Uterus (tissue), 4 donors: ENCODE measurements around the gene LAMB4. TPM values are rescaled to one million over a fixed set of nuclear protein-coding genes. Genes with fewer than 3 reads are reported as not detected.

Source experiments
- DNase-seq, 2 donors: peaks; one replicate each; pipeline ENCODE4 v3.0.0-alpha.2; 2019 to 2020
- H3K27ac ChIP-seq, 2 donors: fragments of 200-600 bp; sonication (generic); 1 replicate in 1 of 2; 2 replicates in 1 of 2; pipeline ENCODE4 v1.5.1; 2016 to 2018
- H3K27me3 ChIP-seq, 2 donors: fragments of 200-600 bp; sonication (generic); one replicate each; pipeline ENCODE4 v1.5.1; 2018 to 2019; ENCODE audit warnings: control low read depth in 1 of 2
- H3K36me3 ChIP-seq, 2 donors: fragments of 200-600 bp; sonication (generic); one replicate each; pipeline ENCODE4 v1.5.1; 2019; ENCODE audit warnings: control low read depth in 1 of 2
- H3K4me1 ChIP-seq, 2 donors: fragments of 200-600 bp; sonication (generic); one replicate each; pipeline ENCODE4 v1.5.1; 2018 to 2019; ENCODE audit warnings: control low read depth in 1 of 2
- H3K4me3 ChIP-seq, 2 donors: fragments of 200-600 bp; sonication (generic); 1 replicate in 1 of 2; 2 replicates in 1 of 2; pipeline ENCODE4 v1.5.1; 2018 to 2019; ENCODE audit warnings: mild to moderate bottlenecking in 1 of 2
- H3K9me3 ChIP-seq, 2 donors: fragments of 200-600 bp; sonication (generic); one replicate each; pipeline ENCODE4 v1.5.1; 2019; ENCODE audit warnings: control low read depth in 1 of 2
- POLR2A ChIP-seq, 2 donors: fragments of 450-650 bp; IDR thresholded peaks; one replicate each; pipeline ENCODE4 v1.6.1; 2016; ENCODE audit warnings: antibody characterized with exemption in 2 of 2, mild to moderate bottlenecking in 1 of 2, moderate library complexity in 1 of 2
- intact Hi-C: fragments of 100-400 bp; cut with DNase I; formaldehyde crosslinking; loops from one replicate; pipeline ENCODE4 v1.15.1; 2023; ENCODE audit warnings: low total_unique reads
- total RNA-seq, 4 donors: library from RNA; depleted of rRNA in 3 of 4; stranded (reverse); fragments of >200 nt in 3 of 4; gene quantifications; one replicate each; pipeline versions ENCODE4 v1.1.0 to v1.2.4, GENCODE V29; 2014 to 2023
- TF ChIP-seq, protein P1 (sequence below), 4 experiments: fragments of 200-600 bp in 2 of 4; fragments of 450-650 bp in 2 of 4; sonication (generic) in 2 of 4; IDR thresholded peaks; one replicate each; pipeline ENCODE4 v1.5.1; 2016 to 2019; ENCODE audit warnings: antibody characterized with exemption in 4 of 4, mild to moderate bottlenecking in 2 of 4, moderate library complexity in 1 of 4
- donor health status: DM: yes; HTN: yes; CAD: no.

Gene LAMB4
- total RNA-seq, 4 donors from 2014 or later: 0.59 to 0.90 TPM; not detected in 2

DNA sequence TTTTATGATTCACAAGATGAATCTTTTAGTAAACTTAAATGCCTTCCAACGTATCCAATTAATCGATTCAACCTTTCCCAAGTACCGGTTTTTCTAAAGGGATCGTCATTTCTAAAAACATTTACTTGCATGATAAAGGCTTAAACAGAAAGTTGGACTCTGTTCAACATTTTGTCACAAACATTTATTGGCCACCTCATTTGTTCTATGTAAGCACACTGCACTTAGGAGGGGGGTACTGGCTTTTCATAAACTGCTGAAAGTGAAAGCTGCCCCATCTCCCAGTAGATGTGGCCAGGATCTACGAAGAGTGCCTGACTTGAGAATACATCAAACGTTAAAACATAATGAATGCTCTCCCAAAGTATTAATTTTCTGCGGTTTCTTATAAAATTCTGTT, 37.3 kb upstream of the LAMB4 start:
- no peak overlapping the region for H3K27ac ChIP-seq

DNA sequence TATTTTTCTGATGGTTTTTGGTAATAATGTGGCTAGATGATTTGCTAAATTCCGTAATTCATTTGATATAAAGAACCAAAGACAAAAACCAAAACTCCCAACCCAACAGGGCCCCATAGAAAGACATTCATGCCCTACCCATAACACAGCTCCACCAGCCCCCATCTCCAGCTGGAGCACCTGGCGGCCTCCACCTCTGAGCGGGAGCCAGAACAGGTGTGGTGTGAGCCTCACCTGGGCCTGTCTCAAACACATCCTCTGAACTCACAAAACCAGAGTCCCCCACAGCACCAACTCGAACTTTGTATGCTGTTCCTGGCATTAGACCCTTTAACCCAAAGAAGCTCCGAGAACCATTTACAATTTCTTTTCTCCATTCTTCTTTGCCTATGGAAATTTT, 36.5 kb upstream of the LAMB4 start:
- Histone ChIP-seq H3K27me3 (no peaks in the 10 kb centered on the region), H3K36me3 (no peaks in the 10 kb centered on the region), H3K9me3 (no peaks in the 10 kb centered on the region), H3K4me1 (no peaks in the 10 kb centered on the region), H3K27ac (no peak overlapping the region), H3K4me3 (no peak overlapping the region)
- no peak for TF ChIP-seq POLR2A (IDR thresholded peaks at IDR 0.05)
- TF ChIP-seq, protein P1, sequence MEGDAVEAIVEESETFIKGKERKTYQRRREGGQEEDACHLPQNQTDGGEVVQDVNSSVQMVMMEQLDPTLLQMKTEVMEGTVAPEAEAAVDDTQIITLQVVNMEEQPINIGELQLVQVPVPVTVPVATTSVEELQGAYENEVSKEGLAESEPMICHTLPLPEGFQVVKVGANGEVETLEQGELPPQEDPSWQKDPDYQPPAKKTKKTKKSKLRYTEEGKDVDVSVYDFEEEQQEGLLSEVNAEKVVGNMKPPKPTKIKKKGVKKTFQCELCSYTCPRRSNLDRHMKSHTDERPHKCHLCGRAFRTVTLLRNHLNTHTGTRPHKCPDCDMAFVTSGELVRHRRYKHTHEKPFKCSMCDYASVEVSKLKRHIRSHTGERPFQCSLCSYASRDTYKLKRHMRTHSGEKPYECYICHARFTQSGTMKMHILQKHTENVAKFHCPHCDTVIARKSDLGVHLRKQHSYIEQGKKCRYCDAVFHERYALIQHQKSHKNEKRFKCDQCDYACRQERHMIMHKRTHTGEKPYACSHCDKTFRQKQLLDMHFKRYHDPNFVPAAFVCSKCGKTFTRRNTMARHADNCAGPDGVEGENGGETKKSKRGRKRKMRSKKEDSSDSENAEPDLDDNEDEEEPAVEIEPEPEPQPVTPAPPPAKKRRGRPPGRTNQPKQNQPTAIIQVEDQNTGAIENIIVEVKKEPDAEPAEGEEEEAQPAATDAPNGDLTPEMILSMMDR (IDR thresholded peaks at IDR 0.05): no peak
- intact Hi-C loops: no loop called here
- DNase-seq: no peak

More for the DNA sequence above, 37.3 kb upstream of the LAMB4 start:
- H3K9me3 ChIP-seq: no peaks in the 10 kb centered on the region
- intact Hi-C loops: no loop called here
- H3K4me3 ChIP-seq: no peak overlapping the region
- TF ChIP-seq, protein P1 (IDR thresholded peaks at IDR 0.05): no peak
- TF ChIP-seq POLR2A (IDR thresholded peaks at IDR 0.05): no peak
- H3K4me1 ChIP-seq: no peaks in the 10 kb centered on the region
- H3K36me3 ChIP-seq: no peaks in the 10 kb centered on the region
- H3K27me3 ChIP-seq: no peaks in the 10 kb centered on the region
- DNase-seq: no peak

DNA sequence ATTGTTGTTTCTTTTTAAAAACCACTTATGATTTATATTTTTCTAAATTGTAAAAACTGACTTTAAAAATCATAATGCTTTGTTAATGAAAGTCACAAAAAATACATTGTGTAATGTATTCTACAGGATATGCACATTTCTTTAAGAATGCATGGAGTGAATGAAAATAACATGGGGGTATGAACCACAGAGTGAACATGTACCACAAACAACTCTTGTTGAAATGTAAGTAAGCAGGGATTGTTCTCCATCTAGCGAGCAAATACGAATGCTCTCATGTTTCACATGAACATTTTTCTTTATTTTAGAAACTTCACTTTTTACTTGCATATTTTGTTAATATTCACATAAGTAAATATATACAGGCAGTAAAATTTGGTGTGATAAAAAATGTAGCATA, 35.6 kb upstream of the LAMB4 start:
- Histone ChIP-seq H3K4me3 (no peak overlapping the region), H3K9me3 (no peaks in the 10 kb centered on the region), H3K4me1 (no peaks in the 10 kb centered on the region), H3K27me3 (no peaks in the 10 kb centered on the region), H3K36me3 (no peaks in the 10 kb centered on the region), H3K27ac (no peak overlapping the region)
- intact Hi-C loops: no loop called here
- TF ChIP-seq, protein P1 (IDR thresholded peaks at IDR 0.05): no peak
- TF ChIP-seq POLR2A (IDR thresholded peaks at IDR 0.05): no peak
- no peak for DNase-seq

DNA sequence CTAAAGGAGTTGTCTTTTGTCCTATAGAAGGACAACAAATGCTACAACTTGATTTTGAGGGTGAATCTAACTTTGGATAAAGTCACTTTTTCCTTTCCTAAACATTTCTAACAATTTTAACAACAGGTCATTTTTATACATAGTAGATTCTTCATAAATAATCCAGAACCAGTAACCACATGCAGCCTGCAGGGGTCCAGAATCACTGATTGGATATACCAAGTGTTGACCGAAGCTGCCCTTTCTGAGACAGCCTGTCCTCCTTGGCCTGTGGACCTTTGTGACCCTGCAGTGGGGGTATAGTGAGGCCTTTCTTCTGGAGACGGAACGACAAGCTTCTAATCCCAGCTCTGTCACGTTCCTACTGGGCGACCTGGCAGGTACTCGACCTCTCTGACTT, 34.8 kb upstream of the LAMB4 start:
- Histone ChIP-seq H3K4me3 (no peak overlapping the region), H3K36me3 (no peaks in the 10 kb centered on the region), H3K27ac (no peak overlapping the region), H3K9me3 (no peaks in the 10 kb centered on the region), H3K4me1 (no peaks in the 10 kb centered on the region), H3K27me3 (no peaks in the 10 kb centered on the region)
- intact Hi-C loops: no loop called here
- DNase-seq: no peak
- TF ChIP-seq, protein P1 (IDR thresholded peaks at IDR 0.05): no peak
- no peak for TF ChIP-seq POLR2A (IDR thresholded peaks at IDR 0.05)

DNA sequence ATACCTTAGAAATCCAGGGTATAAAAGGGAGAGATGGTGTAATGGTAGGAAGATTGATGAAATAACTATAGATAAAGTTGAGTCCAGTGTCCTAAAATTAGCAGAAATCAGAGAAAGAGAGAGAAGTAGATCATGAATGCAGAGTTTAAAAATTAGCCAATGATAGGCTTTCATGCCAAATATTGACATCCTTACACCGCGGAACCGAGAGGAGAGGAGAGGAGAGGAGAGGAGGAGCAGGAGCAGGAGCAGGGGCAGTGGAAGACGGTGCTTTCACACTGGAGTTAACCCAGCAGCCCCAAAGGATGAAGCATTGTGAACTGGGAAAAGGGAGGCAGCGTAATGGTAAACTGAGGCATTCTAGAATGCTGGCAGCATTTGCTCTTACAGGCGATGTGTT, 34.2 kb upstream of the LAMB4 start:
- Histone ChIP-seq H3K4me1 (no peaks in the 10 kb centered on the region), H3K27ac (no peak overlapping the region), H3K27me3 (no peaks in the 10 kb centered on the region), H3K9me3 (no peaks in the 10 kb centered on the region), H3K36me3 (no peaks in the 10 kb centered on the region), H3K4me3 (no peak overlapping the region)
- intact Hi-C loops: no loop called here
- TF ChIP-seq POLR2A (IDR thresholded peaks at IDR 0.05): no peak
- TF ChIP-seq, protein P1 (IDR thresholded peaks at IDR 0.05): no peak
- no peak for DNase-seq
